ENCODE data around the gene RASSF5.

GRCh38 chr1:206466840-206467649, 40.3 kb upstream of the RASSF5 start:
- TF ChIP-seq ZNF34 (CRISPR knock-in tag; IDR thresholded peaks at IDR 0.05; ENCODE audit: borderline replicate concordance) (no peak), NFIB (CRISPR knock-in tag; IDR thresholded peaks at IDR 0.05; ENCODE audit: borderline replicate concordance) (no peak), BHLHE40 (IDR thresholded peaks at IDR 0.05; ENCODE audit: low read length) (no peak)
